RPMI8226 (cell line): ENCODE measurements around the gene TCAP.

Experiments
- DNase-seq: peaks from one replicate; pipeline ENCODE4 v3.0.0-alpha.2; 2015

The TCAP gene

GRCh38 chr17:39629898-39630297 lies 35.3 kb upstream of the TCAP start:
- no peak for DNase-seq

DNA sequence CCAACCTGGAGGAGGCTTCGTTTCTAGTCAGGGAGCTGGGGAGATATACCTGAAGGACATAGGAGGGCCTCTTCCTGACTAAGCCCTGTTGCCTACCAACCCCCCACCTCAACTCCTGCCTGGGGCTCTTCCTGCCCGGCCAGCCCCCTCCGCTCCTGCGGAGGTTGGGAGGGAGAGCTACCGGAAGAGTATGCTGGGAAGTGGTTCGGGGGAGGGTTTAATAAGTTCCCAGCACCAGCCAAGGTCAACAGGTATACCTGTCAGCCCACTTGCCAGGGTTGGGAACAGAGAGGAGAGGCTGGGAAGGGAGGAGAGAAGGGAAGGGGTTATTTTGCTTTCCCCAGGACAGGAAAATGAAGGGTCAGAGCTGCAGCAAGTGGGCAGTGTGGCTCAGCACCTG lies 33.7 kb upstream of the TCAP start:
- DNase-seq = no peak

GRCh38 chr17:39632153-39632941 lies 32.8 kb upstream of the TCAP start:
- DNase-seq = no peak

DNA sequence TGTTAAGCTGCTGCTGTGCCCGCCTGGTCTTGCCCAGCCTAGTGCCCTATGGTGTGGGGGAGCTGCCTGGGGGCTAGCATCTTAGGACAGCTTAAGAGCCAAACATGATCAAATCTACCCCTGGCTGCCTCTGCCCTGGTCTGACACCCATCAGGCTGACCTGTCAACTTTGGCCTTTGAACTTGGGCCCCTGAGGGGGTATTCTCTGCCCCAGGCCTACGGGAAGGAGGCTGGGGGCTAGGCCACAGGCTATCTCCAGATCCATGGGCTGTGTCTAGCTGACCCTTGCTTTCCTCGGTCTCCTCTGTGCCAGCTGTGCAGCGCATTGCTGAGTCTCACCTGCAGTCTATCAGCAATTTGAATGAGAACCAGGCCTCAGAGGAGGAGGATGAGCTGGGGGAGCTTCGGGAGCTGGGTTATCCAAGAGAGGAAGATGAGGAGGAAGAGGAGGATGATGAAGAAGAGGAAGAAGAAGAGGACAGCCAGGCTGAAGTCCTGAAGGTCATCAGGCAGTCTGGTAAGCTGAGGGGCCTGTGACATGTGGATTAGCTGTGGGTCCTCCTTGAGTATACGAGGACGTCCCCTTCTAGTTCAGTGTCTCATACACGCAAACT lies 31.5 kb upstream of the TCAP start:
- no peak for DNase-seq

DNA sequence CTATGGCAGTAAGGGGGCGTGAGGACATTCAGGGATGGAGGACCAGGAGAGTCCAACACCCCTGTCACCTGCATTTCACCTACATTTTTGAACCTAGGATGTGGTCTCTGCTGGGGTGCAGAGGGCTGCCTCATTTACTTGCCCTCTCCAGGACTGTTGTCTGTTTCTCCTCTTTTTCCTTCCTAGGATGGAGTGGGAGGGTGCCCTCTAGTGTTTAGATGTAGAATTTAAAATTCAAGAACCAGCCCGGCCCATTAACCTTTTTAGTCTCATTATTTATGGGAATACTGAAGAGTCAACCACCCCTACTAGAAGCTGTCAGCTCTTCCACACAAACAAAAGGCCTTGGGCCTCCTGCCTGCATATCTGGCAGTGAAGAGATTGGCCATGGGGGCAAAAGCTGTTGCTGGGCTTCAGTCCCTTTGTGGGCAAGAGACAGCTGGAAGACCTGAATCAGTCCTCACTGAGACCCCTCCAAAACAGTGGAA lies 30.7 kb upstream of the TCAP start:
- DNase-seq = peak; percentile 48

DNA sequence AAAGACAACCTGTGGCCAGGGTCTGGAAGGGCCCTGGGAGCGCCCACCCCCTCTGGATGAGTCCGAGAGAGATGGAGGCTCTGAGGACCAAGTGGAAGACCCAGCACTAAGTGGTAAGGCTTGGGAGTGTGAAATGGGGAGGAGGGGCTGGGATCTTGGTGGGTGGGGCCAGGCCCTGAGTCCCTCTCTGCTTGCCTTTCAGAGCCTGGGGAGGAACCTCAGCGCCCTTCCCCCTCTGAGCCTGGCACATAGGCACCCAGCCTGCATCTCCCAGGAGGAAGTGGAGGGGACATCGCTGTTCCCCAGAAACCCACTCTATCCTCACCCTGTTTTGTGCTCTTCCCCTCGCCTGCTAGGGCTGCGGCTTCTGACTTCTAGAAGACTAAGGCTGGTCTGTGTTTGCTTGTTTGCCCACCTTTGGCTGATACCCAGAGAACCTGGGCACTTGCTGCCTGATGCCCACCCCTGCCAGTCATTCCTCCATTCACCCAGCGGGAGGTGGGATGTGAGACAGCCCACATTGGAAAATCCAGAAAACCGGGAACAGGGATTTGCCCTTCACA lies 29.5 kb upstream of the TCAP start:
- DNase-seq = no peak

DNA sequence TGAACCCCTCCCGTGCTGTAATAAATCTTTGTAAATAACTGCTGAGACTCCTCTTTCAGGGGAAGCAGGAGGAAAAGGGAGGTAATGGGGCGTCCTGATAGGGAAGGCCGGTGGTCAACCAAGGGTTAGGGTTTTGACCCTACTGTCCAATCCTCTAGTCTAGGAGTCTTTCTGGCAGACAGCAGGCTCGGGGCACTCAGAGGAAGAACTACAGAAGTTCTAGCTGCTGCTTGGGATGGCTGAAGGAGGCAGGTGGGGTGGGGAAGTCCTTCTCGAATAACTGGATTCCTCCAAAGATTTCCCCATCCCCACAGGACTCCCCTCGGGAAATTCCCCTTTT lies 28.6 kb upstream of the TCAP start:
- DNase-seq = no peak

DNA sequence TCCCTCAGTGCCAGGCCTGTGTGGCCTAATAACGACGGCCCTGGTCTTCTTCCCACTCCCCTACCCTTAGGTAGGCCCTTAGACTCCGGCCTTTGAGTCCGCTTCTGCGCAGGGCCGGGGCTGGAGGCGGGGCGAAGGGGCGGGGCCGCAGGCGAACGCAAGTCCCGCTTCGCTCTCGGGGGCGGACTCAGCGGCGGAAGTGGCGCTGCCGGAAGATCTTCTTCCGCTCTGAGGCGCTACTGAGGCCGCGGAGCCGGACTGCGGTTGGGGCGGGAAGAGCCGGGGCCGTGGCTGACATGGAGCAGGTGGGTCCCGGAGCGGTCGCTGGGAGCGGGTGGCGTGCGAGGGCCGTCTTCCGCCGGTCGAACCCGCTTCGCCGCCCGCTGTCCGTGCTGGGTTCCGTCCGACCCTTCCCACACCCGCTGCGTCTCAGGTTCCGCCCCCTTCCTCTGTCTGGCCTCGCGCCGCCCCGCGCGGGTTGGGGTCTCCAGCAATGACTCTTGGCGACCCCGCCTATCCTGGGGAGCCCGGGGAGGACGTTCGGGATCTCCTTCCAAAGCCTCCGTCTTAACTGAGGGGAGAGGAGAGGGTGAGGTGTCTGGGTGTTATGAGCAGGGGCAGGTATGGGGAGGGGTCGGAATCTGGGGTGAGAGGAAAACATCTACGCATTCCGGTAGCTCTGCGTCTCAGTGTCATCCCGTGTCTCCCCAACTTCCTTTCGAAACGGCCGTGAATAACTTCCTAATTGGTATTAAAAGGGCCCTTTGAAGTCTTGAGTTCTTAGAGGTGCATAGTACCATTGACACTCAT lies 28.0 kb upstream of the TCAP start, which contains the start of gene STARD3:
STARD3 (plus strand) TSS at position 218 of the 810 bp plus-strand sequence. CDS start 16,388 bp downstream, outside the sequence.
- peak; percentile 92 for DNase-seq

DNA sequence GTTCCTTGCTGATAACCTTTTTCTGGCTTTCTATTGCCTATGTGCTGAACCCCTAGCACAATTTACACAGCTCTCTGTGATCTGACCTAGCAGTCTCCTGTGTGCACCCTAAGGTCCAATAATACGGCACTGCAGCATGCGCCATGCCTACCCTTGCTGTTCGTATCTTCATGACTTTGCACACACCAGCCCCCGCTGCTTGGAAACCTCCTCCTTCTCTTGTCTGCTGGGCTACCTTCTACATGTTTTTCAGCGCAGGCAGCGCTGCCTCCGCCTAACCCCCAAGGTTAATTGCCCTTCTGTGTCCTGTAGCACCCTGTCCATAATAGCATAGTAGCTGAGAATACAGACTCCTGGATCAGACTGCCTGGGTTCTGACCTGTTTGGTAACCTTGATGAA lies 26.8 kb upstream of the TCAP start:
- no peak for DNase-seq

DNA sequence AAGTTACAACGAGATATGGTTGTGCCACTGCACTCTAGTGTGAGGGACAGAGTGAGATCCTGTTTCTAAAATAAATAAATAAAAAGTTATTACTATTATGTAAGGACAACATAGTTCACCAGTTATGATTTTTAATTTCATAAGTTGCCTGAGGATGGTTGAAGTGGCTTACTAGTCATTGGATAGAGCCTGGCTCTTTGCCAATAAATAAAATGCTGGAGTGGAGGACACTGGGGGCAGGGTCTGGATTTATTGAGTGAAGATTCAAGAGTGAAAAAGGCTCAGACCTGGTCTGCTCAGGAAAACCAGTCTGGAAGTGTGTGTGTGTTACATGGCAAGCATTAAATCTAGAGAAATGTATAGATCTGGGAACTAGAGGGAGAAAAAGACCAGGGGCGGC lies 26.1 kb upstream of the TCAP start:
- DNase-seq = no peak

- DNase-seq = no peak
These were observed 25.3 kb upstream of the TCAP start for GRCh38 chr17:39639566-39640458.

DNA sequence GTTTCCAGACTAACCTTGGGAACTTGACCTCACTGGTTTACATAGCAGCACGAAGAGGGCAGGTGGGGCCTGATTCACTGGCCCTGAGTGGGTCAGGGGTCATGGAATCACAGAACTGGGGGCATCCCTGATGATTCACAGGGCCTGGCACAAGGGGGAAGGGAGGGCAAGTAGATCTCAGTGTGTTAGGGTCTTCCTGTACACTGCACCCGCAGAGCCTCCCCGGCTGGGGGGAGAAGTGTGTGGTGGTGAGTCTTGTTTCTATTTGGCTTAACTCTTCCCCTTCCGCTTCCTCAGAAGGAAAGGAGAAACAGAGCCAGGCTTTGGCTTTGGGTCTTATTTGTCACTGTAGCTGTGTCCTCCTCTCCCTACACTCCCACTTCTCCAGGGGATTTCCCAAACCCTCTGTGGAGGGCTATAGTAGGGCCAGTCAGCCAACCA lies 24.5 kb upstream of the TCAP start:
- no peak for DNase-seq

GRCh38 chr17:39641097-39641496 lies 24.1 kb upstream of the TCAP start:
- no peak for DNase-seq

DNA sequence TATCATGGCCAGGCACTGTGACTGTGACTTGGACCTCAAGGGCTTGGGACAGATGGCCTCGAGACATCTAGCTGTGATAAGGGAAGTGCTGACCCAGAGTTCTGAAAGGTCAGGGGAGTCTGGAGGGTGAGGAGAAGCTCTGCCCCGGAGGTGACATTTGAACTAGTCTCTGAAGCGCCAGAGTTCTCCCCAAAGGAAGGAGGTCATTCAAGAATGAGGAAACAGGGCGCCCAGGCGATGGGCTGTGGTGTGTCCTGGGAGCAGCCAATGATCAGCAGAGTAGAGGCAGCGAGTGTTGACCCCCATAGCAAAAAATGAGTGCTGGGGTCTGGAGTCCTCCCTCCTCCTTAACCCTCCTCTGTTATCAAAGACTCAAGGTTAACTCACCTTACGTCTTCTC lies 23.3 kb upstream of the TCAP start:
- no peak for DNase-seq

GRCh38 chr17:39642291-39643074 lies 22.7 kb upstream of the TCAP start:
- DNase-seq = no peak

DNA sequence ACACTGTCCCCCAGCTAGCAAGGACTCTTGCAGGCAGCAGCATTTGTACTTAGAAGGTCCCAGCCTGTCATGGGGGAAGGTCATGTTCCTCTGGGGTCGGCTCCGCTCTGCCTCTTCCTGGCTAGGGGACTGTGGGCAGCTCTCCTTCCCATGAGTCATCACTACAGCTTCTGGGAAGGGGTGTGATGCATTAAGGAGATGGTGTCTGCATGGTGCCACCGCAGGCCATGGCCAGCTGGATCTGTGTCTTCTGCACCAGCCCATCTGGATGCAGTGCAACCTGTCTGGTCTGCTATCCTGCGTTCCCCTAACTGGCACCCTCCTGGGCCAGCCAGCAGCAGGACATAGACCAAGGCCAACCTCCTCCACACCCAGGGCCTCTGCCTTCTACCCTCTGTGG lies 21.9 kb upstream of the TCAP start:
- no peak for DNase-seq

GRCh38 chr17:39647256-39647655 lies 17.9 kb upstream of the TCAP start:
- DNase-seq = no peak

GRCh38 chr17:39648616-39649366 lies 16.4 kb upstream of the TCAP start:
- no peak for DNase-seq

GRCh38 chr17:39650121-39650579 lies 15.0 kb upstream of the TCAP start:
- no peak for DNase-seq

DNA sequence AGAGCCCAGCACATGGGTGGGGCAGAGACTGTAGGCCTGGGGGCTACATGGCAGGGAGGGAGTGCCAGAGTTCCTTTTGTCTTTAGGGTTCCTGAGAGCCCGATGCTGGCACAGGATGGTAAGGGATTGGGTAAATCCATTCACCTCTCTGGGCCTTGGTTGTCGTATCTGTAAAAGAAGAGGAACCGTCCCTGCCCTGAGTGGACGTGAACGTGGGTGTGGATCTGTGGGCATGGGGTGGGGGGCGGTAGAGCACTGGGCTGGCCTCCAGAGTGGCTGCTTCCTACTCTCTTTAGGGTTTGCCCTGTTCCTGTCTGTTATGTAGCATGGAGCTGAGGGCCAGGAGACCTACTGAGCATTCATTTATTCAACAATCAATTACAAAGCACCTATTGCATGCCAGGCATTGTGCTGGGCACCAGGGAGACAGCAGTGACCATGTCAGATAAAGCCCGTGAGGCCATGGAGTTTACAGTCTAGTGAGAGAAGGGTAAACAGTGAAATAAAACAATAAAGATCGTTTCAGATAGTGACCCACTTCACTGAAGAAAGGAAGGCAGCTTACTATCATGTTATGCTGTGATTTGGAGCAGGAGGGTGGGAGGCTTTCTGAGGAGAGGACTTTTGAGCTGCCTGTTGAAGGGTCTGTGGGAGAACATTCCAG lies 13.1 kb upstream of the TCAP start:
- DNase-seq = no peak
